K562 (cell line): ENCODE data around the gene PYM1. TPM values are rescaled to one million over a fixed set of nuclear protein-coding genes. Genes with fewer than 3 reads are reported as not detected.

ENCODE experiments used
- ARID3B ChIP-seq: fragments of 250-450 bp; sonication (Bioruptor Pico); IDR thresholded peaks from 2 replicates; pipeline ENCODE4 v1.4.0; 2020; ENCODE audit warnings: borderline replicate concordance
- BRD4 ChIP-seq: fragments of 200-600 bp; sonication (generic); IDR thresholded peaks from 2 replicates; pipeline ENCODE4 v1.6.1; 2017; ENCODE audit warnings: inconsistent platforms
- BRD9 ChIP-seq: fragments of 450-650 bp; IDR thresholded peaks from 2 replicates; pipeline ENCODE4 v1.6.1; 2018; ENCODE audit warnings: low read depth; ENCODE audit not compliant: partially characterized antibody
- DIDO1 ChIP-seq: fragments of 450-650 bp; IDR thresholded peaks from 2 replicates; pipeline ENCODE4 v1.6.1; 2016; ENCODE audit warnings: low read depth, missing biosample characterization, missing genetic modification characterization
- ELF4 ChIP-seq: fragments of 450-650 bp; formaldehyde crosslinking; IDR thresholded peaks from 2 replicates; pipeline ENCODE4 v1.4.0; 2022; ENCODE audit warnings: missing genetic modification characterization
- IRF9 ChIP-seq: fragments of 450-650 bp; IDR thresholded peaks from 2 replicates; pipeline ENCODE4 v1.6.1; 2016; ENCODE audit warnings: missing biosample characterization, missing genetic modification characterization
- KDM1A ChIP-seq, 2 experiments: fragments of 450-650 bp; IDR thresholded peaks; 2 replicates each; pipeline ENCODE4 v1.6.1; 2016; ENCODE audit warnings: mild to moderate bottlenecking in 2 of 2
- KDM5B ChIP-seq: fragments of 200-600 bp; sonication (generic); IDR thresholded peaks from 2 replicates; pipeline ENCODE4 v1.6.1; 2012; ENCODE audit warnings: low read depth, mild to moderate bottlenecking, moderate library complexity, low read length, control low read depth, inconsistent platforms; ENCODE audit not compliant: insufficient replicate concordance
- MBD2 ChIP-seq: sonication (generic); IDR thresholded peaks from 2 replicates; pipeline ENCODE4 v1.6.1; 2016; ENCODE audit warnings: low read depth, borderline replicate concordance
- OTX1 ChIP-seq: fragments of 450-650 bp; formaldehyde crosslinking; IDR thresholded peaks from 2 replicates; pipeline ENCODE4 v1.4.0; 2022; ENCODE audit warnings: mild to moderate bottlenecking
- POLR2G ChIP-seq: fragments of 200-400 bp; formaldehyde crosslinking; IDR thresholded peaks from 2 replicates; pipeline ENCODE4 v1.6.1; 2017; ENCODE audit warnings: low read depth, mild to moderate bottlenecking, antibody characterized with exemption, low read length, moderate library complexity
- PTBP1 ChIP-seq: fragments of 200-400 bp; formaldehyde crosslinking; IDR thresholded peaks from 2 replicates; pipeline ENCODE4 v1.6.1; 2017; ENCODE audit warnings: low read depth, low read length
- RAD51 ChIP-seq: fragments of 450-650 bp; IDR thresholded peaks from 2 replicates; pipeline ENCODE4 v1.7.1; 2016; ENCODE audit warnings: low read depth, mild to moderate bottlenecking, borderline replicate concordance
- SMARCB1 ChIP-seq: IDR thresholded peaks from 2 replicates; pipeline ENCODE4 v1.6.1; 2011; ENCODE audit warnings: improper control_type of control experiment, low read depth; ENCODE audit not compliant: insufficient read length
- SP2 ChIP-seq: IDR thresholded peaks from 2 replicates; pipeline ENCODE4 v1.6.1; 2011; ENCODE audit warnings: mild to moderate bottlenecking, low read depth, low read length, moderate library complexity; ENCODE audit not compliant: poor library complexity, severe bottlenecking; ENCODE audit errors: extremely low read depth
- THRB ChIP-seq: fragments of 450-650 bp; formaldehyde crosslinking; conservative IDR thresholded peaks from 2 replicates; pipeline ENCODE4 v1.4.0; 2022; ENCODE audit warnings: mild to moderate bottlenecking, missing genetic modification characterization
- U2AF1 ChIP-seq: fragments of 200-400 bp; formaldehyde crosslinking; optimal IDR thresholded peaks from 2 replicates; pipeline ENCODE3; 2017; ENCODE audit warnings: mild to moderate bottlenecking, low read depth, low read length, moderate library complexity
- ZBTB33 ChIP-seq: sonication (generic); formaldehyde crosslinking; IDR thresholded peaks from 2 replicates; pipeline ENCODE4 v1.8.1; 2023; ENCODE audit warnings: mild to moderate bottlenecking, missing genetic modification reagents
- ZNF551 ChIP-seq: fragments of 250-450 bp; sonication (Bioruptor Pico); IDR thresholded peaks from 2 replicates; pipeline ENCODE4 v1.5.0; 2021; ENCODE audit warnings: mild to moderate bottlenecking, moderate library complexity
- ZNF707 ChIP-seq: fragments of 250-450 bp; sonication (Bioruptor Pico); conservative IDR thresholded peaks from 2 replicates; pipeline ENCODE4 v1.8.0; 2022; ENCODE audit warnings: inconsistent platforms, mild to moderate bottlenecking, moderate library complexity
- ZNF76 ChIP-seq: fragments of 250-450 bp; sonication (Bioruptor Pico); IDR thresholded peaks from 2 replicates; pipeline ENCODE4 v1.4.0; 2020; ENCODE audit warnings: mild to moderate bottlenecking, moderate library complexity, borderline replicate concordance
- ZNF764 ChIP-seq: fragments of 250-450 bp; sonication (Bioruptor Pico); IDR thresholded peaks from 2 replicates; pipeline ENCODE4 v1.4.0; 2020; ENCODE audit warnings: low read depth, mild to moderate bottlenecking, moderate library complexity
- polyA plus RNA-seq, 8 experiments: library from polyadenylated mRNA; depleted of rRNA in 4 of 8; stranded (reverse) in 5 of 8; unstranded in 3 of 8; fragments of >200 nt; fragmentation: Nextera tagmentation in 2 of 8; fragmentation: Illumina TruSeq in 1 of 8; extraction: Ambion mirVana in 2 of 8; extraction: Trizol in 1 of 8; gene quantifications; 2 replicates each; pipeline versions ENCODE4 v1.2.1 to v1.2.3, GENCODE V29; 2011 to 2014; ENCODE audit warnings: inconsistent platforms in 1 of 8, missing spikeins in 1 of 8
- total RNA-seq, 7 experiments: library from RNA; depleted of rRNA in 6 of 7; stranded (reverse); fragments of >200 nt in 6 of 7; fragmentation: Illumina TruSeq in 2 of 7; extraction: Trizol in 2 of 7; gene quantifications; 2 replicates each; pipeline versions ENCODE4 v1.2.1 to v1.2.3, GENCODE V29; 2011 to 2021; ENCODE audit warnings: low replicate concordance in 1 of 7

Gene PYM1
- total and polyA plus RNA-seq, 9 of the 15 experiments (the other 6 are each of a cell fraction or from before 2014, with no cell fraction given) = 29.0 to 51.3 (median 34.1) TPM

GRCh38 chr12:55973599-55974307, 46.1 kb upstream of the PYM1 start, which contains the start of gene RAB5B (continued):
- no peak for TF ChIP-seq ARID3B (CRISPR knock-in tag)
- TF ChIP-seq ELF4 (CRISPR knock-in tag) = no peak
- peak; percentile 74; the same call in 1 of the 2 replicates for TF ChIP-seq OTX1 (CRISPR knock-in tag)
- TF ChIP-seq KDM5B = peak; percentile 74
- no peak for TF ChIP-seq ZNF551 (CRISPR knock-in tag)
- TF ChIP-seq KDM1A (IDR thresholded peaks at IDR 0.05) = no peak
- TF ChIP-seq ZBTB33 (CRISPR knock-in tag) = no peak
- TF ChIP-seq SMARCB1 = no peak
- TF ChIP-seq MBD2 = peak; percentile 100
- no peak for TF ChIP-seq IRF9 (tag)
- TF ChIP-seq BRD4 = no peak
- TF ChIP-seq POLR2G = peak; percentile 98
- TF ChIP-seq PTBP1 = no peak
- no peak for TF ChIP-seq U2AF1
- 0 out of 2 replicates have a peak, but pooled peaks have one; percentile 22 for TF ChIP-seq RAD51
- TF ChIP-seq BRD9 = no peak
- no peak for TF ChIP-seq DIDO1
- TF ChIP-seq THRB (CRISPR knock-in tag) = no peak
- no peak for TF ChIP-seq ZNF76 (CRISPR knock-in tag)
- TF ChIP-seq ZNF764 (CRISPR knock-in tag) = no peak; the same call in 1 of the 2 replicates
- no peak for TF ChIP-seq ZNF707 (CRISPR knock-in tag)
- peak; percentile 96 for TF ChIP-seq SP2
